Measurements from ENCODE around the gene SUGCT.

The SUGCT gene

GRCh38 chr7:40354711-40355110 lies 219.9 kb downstream of the SUGCT start:
- DNase-seq (ENCODE audit: low read depth in 1 of 2, low spot score in 1 of 2): no peak
- no peak overlapping the region for H3K4me3 ChIP-seq (replicated peaks; ENCODE audit: insufficient read depth, low read length)
- H3K27ac ChIP-seq (replicated peaks): no peak overlapping the region
- no peak for TF ChIP-seq CTCF (IDR thresholded peaks at IDR 0.05; ENCODE audit: insufficient read depth, low read length)
- H3K27me3 ChIP-seq (ENCODE audit: insufficient read depth, poor library complexity, severe bottlenecking): no peaks in the 10 kb centered on the region

- DNase-seq (ENCODE audit: low read depth in 1 of 2, low spot score in 1 of 2): no peak
- TF ChIP-seq GABPA (IDR thresholded peaks at IDR 0.05; ENCODE audit: low read depth): no peak
- TF ChIP-seq SPI1 (IDR thresholded peaks at IDR 0.05; ENCODE audit: borderline replicate concordance, low read depth): no peak
- no peak for TF ChIP-seq POLR2AphosphoS5 (IDR thresholded peaks at IDR 0.05; ENCODE audit: low read depth)
- no peak for TF ChIP-seq REST (IDR thresholded peaks at IDR 0.05; ENCODE audit: insufficient replicate concordance, low read depth)
- no peak for TF ChIP-seq CTCF (IDR thresholded peaks at IDR 0.05; ENCODE audit: insufficient read depth, low read length)
Observed at GRCh38 chr7:40356312-40356711, 221.5 kb downstream of the SUGCT start.

GRCh38 chr7:40356871-40357709 lies 222.3 kb downstream of the SUGCT start:
- Histone ChIP-seq H3K27me3 (ENCODE audit: insufficient read depth, poor library complexity, severe bottlenecking) (no peaks in the 10 kb centered on the region), H3K4me3 (replicated peaks; ENCODE audit: insufficient read depth, low read length) (no peak overlapping the region), H3K27ac (replicated peaks) (no peak overlapping the region)
- no peak for DNase-seq (ENCODE audit: low read depth in 1 of 2, low spot score in 1 of 2)
- no peak for TF ChIP-seq CTCF (IDR thresholded peaks at IDR 0.05; ENCODE audit: insufficient read depth, low read length)
- no peak for TF ChIP-seq SPI1 (IDR thresholded peaks at IDR 0.05; ENCODE audit: borderline replicate concordance, low read depth)
- TF ChIP-seq GABPA (IDR thresholded peaks at IDR 0.05; ENCODE audit: low read depth): no peak

More at GRCh38 chr7:40356312-40356711, 221.5 kb downstream of the SUGCT start:
- H3K27me3 ChIP-seq (ENCODE audit: insufficient read depth, poor library complexity, severe bottlenecking): no peaks in the 10 kb centered on the region
- no peak overlapping the region for H3K4me3 ChIP-seq (replicated peaks; ENCODE audit: insufficient read depth, low read length)
- no peak overlapping the region for H3K27ac ChIP-seq (replicated peaks)

GRCh38 chr7:40369641-40370277 lies 235.0 kb downstream of the SUGCT start:
- TF ChIP-seq POLR2AphosphoS5 (IDR thresholded peaks at IDR 0.05; ENCODE audit: low read depth) (no peak), REST (IDR thresholded peaks at IDR 0.05; ENCODE audit: insufficient replicate concordance, low read depth) (no peak), CTCF (IDR thresholded peaks at IDR 0.05; ENCODE audit: insufficient read depth, low read length) (no peak), GABPA (IDR thresholded peaks at IDR 0.05; ENCODE audit: low read depth) (no peak), SPI1 (IDR thresholded peaks at IDR 0.05; ENCODE audit: borderline replicate concordance, low read depth) (no peak)

More at GRCh38 chr7:40369641-40370277, 235.0 kb downstream of the SUGCT start:
- Histone ChIP-seq H3K27ac (replicated peaks) (no peak overlapping the region), H3K4me3 (replicated peaks; ENCODE audit: insufficient read depth, low read length) (no peak overlapping the region), H3K27me3 (ENCODE audit: insufficient read depth, poor library complexity, severe bottlenecking) (no peaks in the 10 kb centered on the region)
- DNase-seq (ENCODE audit: low read depth in 1 of 2, low spot score in 1 of 2): no peak
